ENCODE measurements around the gene GIGYF2.
"Not testable (repeated sequence)": the region's sequence is repeated elsewhere in the genome, so short reads cannot be mapped to it uniquely, and the experiment has no call there.

GIGYF2 gene

DNA sequence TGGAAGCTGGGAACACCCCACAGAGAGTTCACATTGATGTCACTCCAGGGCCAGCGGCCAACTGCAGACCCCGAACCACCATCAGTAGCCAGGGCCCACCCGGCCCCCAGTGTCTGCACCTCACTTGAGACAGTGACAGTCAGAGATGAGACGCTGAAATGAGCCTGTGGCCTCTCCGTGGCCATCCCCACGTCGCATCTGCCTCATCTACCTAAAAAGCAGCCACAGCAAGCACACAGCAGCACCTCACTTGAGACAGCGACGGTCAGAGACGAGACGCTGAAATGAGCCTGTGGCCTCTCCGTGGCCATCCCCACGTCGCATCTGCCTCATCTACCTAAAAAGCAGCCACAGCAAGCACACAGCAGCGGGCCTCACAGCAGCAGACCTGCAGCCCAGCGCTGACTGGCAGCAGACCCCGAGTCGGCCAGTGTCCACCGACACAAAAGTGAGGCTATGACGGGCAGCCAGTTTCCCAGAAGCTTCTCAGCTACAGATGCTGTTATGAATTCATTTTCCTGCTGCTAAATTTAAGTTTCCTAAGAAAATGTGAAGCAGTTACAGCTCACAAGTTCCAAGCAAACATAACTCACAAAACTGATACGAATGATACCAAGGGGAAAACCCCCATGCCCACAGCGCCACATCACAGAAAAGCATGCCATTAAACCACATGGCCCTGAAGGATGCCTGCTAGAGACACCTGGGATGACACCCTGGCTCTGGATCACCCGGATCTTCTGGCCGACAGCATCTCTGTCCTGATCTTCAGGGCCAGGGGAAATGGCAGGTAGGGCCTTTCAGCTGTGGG lies 200.7 kb downstream of the GIGYF2 start:
- FAIRE-seq: no peak

DNA sequence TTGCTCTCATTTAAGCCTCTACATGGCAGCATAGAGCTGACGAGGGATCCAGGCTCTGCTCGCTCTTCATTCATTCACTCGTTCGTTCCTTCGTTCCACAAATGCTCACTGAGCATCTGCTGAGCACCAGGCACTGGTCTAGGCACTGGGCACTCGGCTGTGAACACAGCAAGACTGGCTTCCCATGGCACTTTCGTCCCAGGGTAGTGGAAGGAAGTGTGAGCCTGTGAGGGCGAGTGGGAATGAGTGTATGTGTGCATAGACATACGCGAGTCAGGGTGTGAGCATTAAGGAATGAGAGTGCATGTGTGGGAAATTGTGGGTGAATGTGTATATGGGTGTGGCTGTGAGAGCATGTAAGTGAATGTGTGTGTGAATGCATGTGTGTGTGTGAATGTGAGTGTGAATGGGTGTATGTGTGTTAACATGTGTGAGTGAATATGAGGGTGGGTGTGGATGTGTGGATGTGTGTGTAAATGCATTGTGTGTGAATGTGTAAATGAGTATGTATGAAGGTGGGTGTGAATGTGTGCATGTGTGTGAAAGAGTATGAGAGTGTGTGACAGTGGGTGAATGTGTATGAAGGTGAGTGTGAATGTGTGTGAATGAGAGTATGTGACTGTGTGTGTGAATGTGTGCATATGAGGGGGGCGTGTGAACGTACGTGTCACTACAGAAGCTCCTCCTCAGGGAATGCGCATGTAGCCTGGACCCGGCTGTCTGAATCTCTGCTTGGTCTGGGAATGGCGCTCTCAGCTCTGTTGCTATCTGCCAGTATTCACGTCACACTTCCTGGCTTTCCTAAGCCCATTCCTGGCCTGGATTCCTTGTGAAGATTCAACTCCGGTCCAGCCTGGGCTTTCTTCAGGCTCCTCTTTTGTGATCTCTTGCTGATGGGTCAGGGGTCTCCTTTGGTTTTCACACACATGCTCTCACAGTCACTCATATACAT lies 201.7 kb downstream of the GIGYF2 start:
- FAIRE-seq: no peak

DNA sequence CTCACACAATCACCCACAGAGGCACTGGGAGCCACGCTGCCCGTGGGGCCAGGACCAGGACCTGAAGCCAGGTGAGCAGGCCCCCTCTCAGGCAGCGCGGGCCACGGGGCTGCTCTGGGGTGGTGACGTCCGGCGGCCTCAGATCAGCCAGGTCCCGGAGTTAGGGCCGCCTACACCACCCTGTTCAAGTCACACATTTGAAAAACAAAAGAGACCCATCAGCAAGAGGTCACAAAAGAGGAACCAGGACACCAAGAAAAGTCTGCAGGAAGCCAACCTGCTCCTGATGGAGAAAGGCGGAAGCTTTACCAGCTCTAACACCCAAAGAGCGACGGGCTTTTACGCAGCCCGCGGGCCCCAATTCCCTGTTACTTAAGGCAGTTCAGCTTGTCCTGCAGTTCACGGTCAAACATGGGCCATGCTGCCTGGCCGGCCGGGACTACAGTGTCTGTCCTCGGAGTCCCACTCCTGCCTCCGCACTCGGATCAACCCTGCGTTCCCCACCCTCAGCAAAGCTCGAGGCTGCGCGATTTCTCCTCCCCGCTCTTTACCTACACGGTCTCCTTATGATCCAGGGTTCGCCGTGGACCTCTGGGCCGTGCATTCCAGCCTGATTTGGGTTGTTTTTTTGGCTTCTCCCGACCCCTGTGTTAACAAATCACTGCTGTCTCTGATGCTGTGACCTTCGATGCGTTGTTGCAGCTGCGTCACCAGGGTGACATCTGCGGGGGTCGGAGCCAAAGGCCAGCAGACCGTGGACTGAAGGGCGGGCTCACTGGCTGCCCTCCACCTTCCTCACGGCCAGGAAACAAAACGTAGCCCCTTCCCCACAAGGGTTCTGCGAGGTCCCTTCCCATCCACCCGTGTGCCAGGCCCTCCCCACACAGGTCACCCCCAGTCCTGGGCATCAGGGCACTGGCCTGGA lies 203.9 kb downstream of the GIGYF2 start:
- FAIRE-seq: no peak

GRCh38 chr2:232901736-232902578 lies 204.8 kb downstream of the GIGYF2 start:
- FAIRE-seq: no peak

DNA sequence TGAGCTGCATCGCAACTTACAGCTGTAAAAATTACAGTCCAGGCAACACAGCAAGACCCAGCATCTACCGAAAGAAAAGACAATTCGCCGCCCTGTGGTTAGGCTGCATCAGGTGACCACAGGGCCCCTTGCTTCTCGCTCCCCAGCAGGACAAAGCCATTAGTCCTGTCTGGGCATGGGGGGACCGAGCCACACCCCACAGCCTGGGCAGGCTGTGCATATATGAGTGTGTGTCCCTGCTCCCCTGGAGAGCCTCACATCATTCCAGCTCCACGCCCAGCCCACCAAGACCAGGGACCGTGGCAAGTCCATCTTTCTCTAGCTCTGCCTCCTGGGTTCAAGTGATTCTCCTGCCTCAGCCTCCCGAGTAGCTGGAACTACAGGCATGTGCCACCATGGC lies 206.9 kb downstream of the GIGYF2 start:
- no peak for FAIRE-seq

- FAIRE-seq: not testable (repeated sequence)
Measured at GRCh38 chr2:232906867-232907717, 210.0 kb downstream of the GIGYF2 start.

GRCh38 chr2:232907718-232908085 lies 210.6 kb downstream of the GIGYF2 start:
- not testable (repeated sequence) for FAIRE-seq

DNA sequence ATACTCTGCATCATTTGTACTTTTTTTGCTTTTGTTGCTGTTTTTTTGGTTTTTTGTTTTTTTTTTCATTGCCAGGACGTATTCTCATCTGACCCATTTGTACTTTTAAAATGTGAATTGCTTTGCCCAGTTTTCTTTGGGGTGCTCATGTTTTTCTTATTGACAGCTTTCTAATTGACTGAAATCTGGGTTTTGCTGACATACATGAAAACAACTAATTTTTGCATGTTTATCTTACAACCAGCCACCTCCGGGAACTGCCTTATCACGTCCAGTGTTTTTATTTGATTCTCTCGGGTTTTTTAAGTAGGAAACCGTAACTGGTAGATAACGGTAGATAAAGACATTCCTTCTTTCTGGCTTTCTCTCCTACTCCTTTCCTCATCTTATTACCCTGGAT lies 211.6 kb downstream of the GIGYF2 start:
- no peak for FAIRE-seq
